Panc1 (cell line): ENCODE data around the gene BTBD17.

ENCODE experiments used
- TCF7L2 ChIP-seq: IDR thresholded peaks from 2 replicates; pipeline ENCODE4 v1.6.1; 2011; ENCODE audit warnings: mild to moderate bottlenecking, low read depth, low read length, inconsistent platforms
- TF ChIP-seq, protein P1 (sequence below): fragments of 450-650 bp; IDR thresholded peaks from 2 replicates; pipeline ENCODE4 v1.5.1; 2017; ENCODE audit warnings: mild to moderate bottlenecking

DNA sequence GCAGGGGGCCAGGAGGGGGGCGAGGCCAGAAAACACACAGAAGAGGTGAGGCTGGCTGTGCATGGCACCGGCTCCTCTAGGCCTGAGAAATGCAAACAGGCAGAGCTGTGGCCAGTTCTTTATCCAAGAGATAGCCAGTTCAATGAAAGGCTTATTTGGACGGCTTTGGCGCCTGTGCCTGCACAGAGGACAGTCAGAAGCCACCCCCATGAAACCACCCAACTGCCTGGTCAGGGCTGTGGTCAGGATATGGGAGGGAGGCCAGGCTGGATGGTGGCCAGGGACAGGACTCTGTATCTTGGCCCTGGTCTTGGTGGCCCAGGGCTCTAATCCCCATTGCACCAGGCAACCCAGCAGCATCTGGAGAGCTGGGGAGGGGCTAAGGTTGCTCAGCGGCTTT lies 45.7 kb upstream of the BTBD17 start:
- TF ChIP-seq TCF7L2: no peak
- TF ChIP-seq, protein P1, sequence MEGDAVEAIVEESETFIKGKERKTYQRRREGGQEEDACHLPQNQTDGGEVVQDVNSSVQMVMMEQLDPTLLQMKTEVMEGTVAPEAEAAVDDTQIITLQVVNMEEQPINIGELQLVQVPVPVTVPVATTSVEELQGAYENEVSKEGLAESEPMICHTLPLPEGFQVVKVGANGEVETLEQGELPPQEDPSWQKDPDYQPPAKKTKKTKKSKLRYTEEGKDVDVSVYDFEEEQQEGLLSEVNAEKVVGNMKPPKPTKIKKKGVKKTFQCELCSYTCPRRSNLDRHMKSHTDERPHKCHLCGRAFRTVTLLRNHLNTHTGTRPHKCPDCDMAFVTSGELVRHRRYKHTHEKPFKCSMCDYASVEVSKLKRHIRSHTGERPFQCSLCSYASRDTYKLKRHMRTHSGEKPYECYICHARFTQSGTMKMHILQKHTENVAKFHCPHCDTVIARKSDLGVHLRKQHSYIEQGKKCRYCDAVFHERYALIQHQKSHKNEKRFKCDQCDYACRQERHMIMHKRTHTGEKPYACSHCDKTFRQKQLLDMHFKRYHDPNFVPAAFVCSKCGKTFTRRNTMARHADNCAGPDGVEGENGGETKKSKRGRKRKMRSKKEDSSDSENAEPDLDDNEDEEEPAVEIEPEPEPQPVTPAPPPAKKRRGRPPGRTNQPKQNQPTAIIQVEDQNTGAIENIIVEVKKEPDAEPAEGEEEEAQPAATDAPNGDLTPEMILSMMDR: no peak
